GM12801 (cell line): Measurements from ENCODE around the gene PTPN7.

Experiments
- CTCF ChIP-seq: IDR thresholded peaks from one replicate; pipeline ENCODE4 v1.5.1; 2011; ENCODE audit warnings: control low read depth; ENCODE audit not compliant: insufficient read length; ENCODE audit errors: extremely low read depth

The PTPN7 gene

DNA sequence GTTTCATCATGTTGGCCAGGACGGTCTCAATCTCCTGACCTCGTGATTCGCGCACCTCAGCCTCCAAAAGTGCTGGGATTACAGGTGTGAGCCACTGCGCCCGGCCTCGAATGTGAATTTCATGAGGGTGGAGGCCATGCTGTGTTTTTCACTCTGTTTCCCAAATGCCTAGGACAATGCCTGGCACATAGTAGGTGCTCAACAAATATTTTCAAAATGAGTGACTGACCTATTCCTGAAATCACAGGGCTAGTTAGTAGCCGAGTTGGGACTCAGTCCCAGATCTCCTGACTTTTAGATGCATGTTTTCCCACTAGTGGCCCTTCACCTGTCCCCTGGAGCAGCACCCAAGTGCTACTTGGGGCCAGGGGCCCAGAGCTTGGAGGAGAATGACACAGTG is 44.1 kb downstream of the PTPN7 start:
- no peak for TF ChIP-seq CTCF

GRCh38 chr1:202113690-202114300 is 46.6 kb downstream of the PTPN7 start:
- TF ChIP-seq CTCF, result no peak

GRCh38 chr1:202112859-202113689 is 47.3 kb downstream of the PTPN7 start:
- no peak for TF ChIP-seq CTCF

DNA sequence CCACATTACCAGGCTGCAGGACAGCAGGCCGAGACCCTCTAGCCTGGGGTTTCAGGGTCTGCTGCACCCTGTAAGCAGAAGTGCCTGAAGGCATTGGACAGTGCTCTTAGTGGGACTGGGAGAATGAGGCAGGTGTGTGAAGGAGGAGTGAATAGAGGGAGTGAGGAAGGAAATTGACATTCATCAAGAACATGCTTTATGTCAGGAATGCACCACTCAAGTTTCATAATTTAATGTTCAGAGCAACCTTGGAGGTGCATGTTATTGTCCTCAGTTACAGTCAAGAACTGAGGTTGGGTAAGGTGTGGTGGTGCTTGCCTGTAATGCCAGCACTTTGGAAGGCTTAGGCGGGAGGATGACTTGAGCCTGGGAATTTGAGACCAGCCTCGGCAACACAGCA is 49.4 kb downstream of the PTPN7 start:
- TF ChIP-seq CTCF, result no peak

DNA sequence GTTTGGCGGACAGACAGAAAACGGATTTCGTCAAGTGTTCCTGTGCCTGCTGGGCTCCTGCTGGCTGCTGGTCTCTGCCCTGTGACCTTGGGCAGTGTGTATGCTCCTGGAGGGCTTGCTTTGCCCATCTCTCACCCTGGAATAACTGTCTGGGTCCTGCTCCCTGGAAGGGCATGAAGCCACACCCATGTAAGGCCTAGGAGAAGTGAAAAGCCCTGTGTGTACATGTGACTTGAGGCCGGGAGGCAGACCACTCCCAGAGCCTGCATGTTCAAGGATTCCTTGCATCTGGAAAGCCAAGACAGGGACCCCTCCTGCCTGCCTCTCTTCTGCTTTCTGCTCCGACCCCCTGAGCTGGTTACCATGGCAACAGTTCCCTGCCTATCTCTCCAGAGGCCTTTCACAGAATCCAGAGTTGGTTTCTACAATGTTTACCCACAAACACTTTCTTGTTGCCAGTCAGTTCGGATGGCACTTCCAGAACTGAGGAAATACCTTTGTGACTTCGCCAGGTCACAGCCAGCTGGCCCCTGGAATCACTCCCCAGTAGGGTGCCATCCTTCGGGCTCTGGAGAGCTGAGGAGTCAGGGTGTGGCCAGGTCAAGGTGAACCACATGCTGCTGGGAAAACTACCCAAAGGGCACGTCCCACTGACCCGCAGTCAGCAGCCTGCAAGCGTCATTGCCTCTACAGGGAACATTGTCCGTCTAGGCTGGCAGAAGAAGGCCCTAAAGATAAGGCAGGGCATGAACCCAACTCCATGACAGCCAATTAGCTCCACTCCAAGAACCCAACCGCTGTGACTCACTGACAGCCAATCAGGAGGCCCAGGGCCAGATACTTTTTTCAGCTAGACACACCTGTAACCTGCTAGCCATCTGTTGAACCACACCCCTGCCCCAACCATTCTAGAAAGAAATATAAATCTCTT is 52.3 kb downstream of the PTPN7 start:
- TF ChIP-seq CTCF, result no peak

- TF ChIP-seq CTCF, result no peak
These were observed 53.1 kb downstream of the PTPN7 start for GRCh38 chr1:202107321-202107761.
